ENCODE data around the gene GNG14. TPM values are rescaled to one million over a fixed set of nuclear protein-coding genes. Genes with fewer than 3 reads are reported as not detected.
A peak's percentile ranks its signal among the peaks of the same experiment; 100 is the strongest.
"Not testable (repeated sequence)": the region's sequence is repeated elsewhere in the genome, so short reads cannot be mapped to it uniquely, and the experiment has no call there.

Gene GNG14
- total RNA-seq, 1 donor from 2014 or later, result not detected

GRCh38 chr19:12675399-12675798 lies 12.4 kb upstream of the GNG14 start:
- Mint-ChIP-seq H3K27ac (ENCODE audit: unreplicated experiment) (no peak overlapping the region), H3K4me3 (ENCODE audit: unreplicated experiment) (no peak overlapping the region), H3K9me3 (ENCODE audit: low read depth) (no peaks in the 10 kb centered on the region), H3K4me1 (ENCODE audit: low read depth) (peaks cover 9% of the 10 kb centered on the region), H3K27me3 (ENCODE audit: low read depth) (no peaks in the 10 kb centered on the region), H3K36me3 (ENCODE audit: low read depth) (peaks cover 20% of the 10 kb centered on the region)
- no peak for DNase-seq (ENCODE audit: low spot score)
- TF ChIP-seq CTCF (IDR thresholded peaks at IDR 0.05), result no peak

- Mint-ChIP-seq H3K4me3 (ENCODE audit: unreplicated experiment) (no peak overlapping the region), H3K27me3 (ENCODE audit: low read depth) (no peaks in the 10 kb centered on the region), H3K9me3 (ENCODE audit: low read depth) (no peaks in the 10 kb centered on the region), H3K27ac (ENCODE audit: unreplicated experiment) (no peak overlapping the region), H3K36me3 (ENCODE audit: low read depth) (peaks cover 20% of the 10 kb centered on the region), H3K4me1 (ENCODE audit: low read depth) (peaks cover 7% of the 10 kb centered on the region)
- no peak for TF ChIP-seq CTCF (IDR thresholded peaks at IDR 0.05)
- no peak for DNase-seq (ENCODE audit: low spot score)
Observed at GRCh38 chr19:12675940-12676339, 11.9 kb upstream of the GNG14 start.

- DNase-seq (ENCODE audit: low spot score), result no peak
- peaks cover 20% of the 10 kb centered on the region for H3K36me3 Mint-ChIP-seq (ENCODE audit: low read depth)
Observed at GRCh38 chr19:12676384-12676792, 11.4 kb upstream of the GNG14 start.

GRCh38 chr19:12676928-12677327 lies 10.9 kb upstream of the GNG14 start:
- Mint-ChIP-seq H3K27me3 (ENCODE audit: low read depth) (no peaks in the 10 kb centered on the region), H3K4me3 (ENCODE audit: unreplicated experiment) (no peak overlapping the region), H3K36me3 (ENCODE audit: low read depth) (peaks cover 19% of the 10 kb centered on the region), H3K27ac (ENCODE audit: unreplicated experiment) (no peak overlapping the region), H3K4me1 (ENCODE audit: low read depth) (peaks cover 8% of the 10 kb centered on the region), H3K9me3 (ENCODE audit: low read depth) (no peaks in the 10 kb centered on the region)
- no peak for DNase-seq (ENCODE audit: low spot score)
- TF ChIP-seq CTCF (IDR thresholded peaks at IDR 0.05), result no peak

More at GRCh38 chr19:12676384-12676792, 11.4 kb upstream of the GNG14 start:
- Mint-ChIP-seq H3K27me3 (ENCODE audit: low read depth) (no peaks in the 10 kb centered on the region), H3K4me3 (ENCODE audit: unreplicated experiment) (no peak overlapping the region), H3K27ac (ENCODE audit: unreplicated experiment) (peak overlapping the region; percentile 45), H3K4me1 (ENCODE audit: low read depth) (peaks cover 10% of the 10 kb centered on the region), H3K9me3 (ENCODE audit: low read depth) (no peaks in the 10 kb centered on the region)
- TF ChIP-seq CTCF (IDR thresholded peaks at IDR 0.05), result peak; percentile 85

GRCh38 chr19:12678039-12678438 lies 9.8 kb upstream of the GNG14 start:
- H3K27me3 Mint-ChIP-seq (ENCODE audit: low read depth); DNase-seq (ENCODE audit: low spot score); H3K4me3 Mint-ChIP-seq (ENCODE audit: unreplicated experiment); H3K4me1 Mint-ChIP-seq (ENCODE audit: low read depth); H3K27ac Mint-ChIP-seq (ENCODE audit: unreplicated experiment); H3K9me3 Mint-ChIP-seq (ENCODE audit: low read depth): not testable (repeated sequence)
- peaks cover 17% of the 10 kb centered on the region for H3K36me3 Mint-ChIP-seq (ENCODE audit: low read depth)

GRCh38 chr19:12680034-12680433 lies 7.8 kb upstream of the GNG14 start:
- Mint-ChIP-seq H3K9me3 (ENCODE audit: low read depth) (no peaks in the 10 kb centered on the region), H3K4me1 (ENCODE audit: low read depth) (peaks cover 6% of the 10 kb centered on the region), H3K27ac (ENCODE audit: unreplicated experiment) (peak overlapping the region; percentile 49), H3K36me3 (ENCODE audit: low read depth) (peaks cover 11% of the 10 kb centered on the region), H3K27me3 (ENCODE audit: low read depth) (no peaks in the 10 kb centered on the region), H3K4me3 (ENCODE audit: unreplicated experiment) (peak overlapping the region; percentile 33)
- no peak for TF ChIP-seq CTCF (IDR thresholded peaks at IDR 0.05)
- DNase-seq (ENCODE audit: low spot score), result no peak

Data from chondrocyte (in vitro differentiated cells).